GM23338 (cell line): ENCODE results near the gene NPHP4. TPM values are rescaled to one million over a fixed set of nuclear protein-coding genes. Genes with fewer than 3 reads are reported as not detected.

Experiments
- ATAC-seq: fragments of 200-7000 bp; cut with Tn5 transposase; 3 replicates; pipeline ENCODE4 v1.9.1; 2020
- DNase-seq: peaks from one replicate; pipeline ENCODE4 v3.0.0-alpha.2; 2015; ENCODE audit warnings: low spot score
- H2AFZ ChIP-seq: fragments of 200-600 bp; sonication (generic); 2 replicates; pipeline ENCODE4 v1.8.0; 2016; ENCODE audit warnings: antibody characterized with exemption, mild to moderate bottlenecking, moderate library complexity
- H3F3A ChIP-seq: fragments of 200-600 bp; sonication (generic); replicated peaks from 2 replicates; pipeline ENCODE4 v1.8.0; 2017; ENCODE audit warnings: antibody characterized with exemption, mixed run types, low read depth
- H3K27ac ChIP-seq: fragments of 200-600 bp; sonication (generic); 2 replicates; pipeline ENCODE4 v1.6.1; 2016; ENCODE audit warnings: low read depth
- H3K27me3 ChIP-seq: fragments of 200-600 bp; sonication (generic); 2 replicates; pipeline ENCODE4 v1.8.0; 2016; ENCODE audit warnings: mild to moderate bottlenecking, mixed run types, moderate library complexity; ENCODE audit not compliant: insufficient read depth
- H3K36me3 ChIP-seq: fragments of 200-600 bp; sonication (generic); 2 replicates; pipeline ENCODE4 v1.8.0; 2016; ENCODE audit warnings: mild to moderate bottlenecking; ENCODE audit not compliant: insufficient read depth
- H3K4me1 ChIP-seq: fragments of 200-600 bp; sonication (generic); 2 replicates; pipeline ENCODE4 v1.8.0; 2016; ENCODE audit warnings: mild to moderate bottlenecking, moderate library complexity; ENCODE audit not compliant: insufficient read depth
- H3K4me2 ChIP-seq: fragments of 200-600 bp; sonication (generic); 2 replicates; pipeline ENCODE4 v1.7.1; 2017; ENCODE audit warnings: mixed run types
- H3K4me3 ChIP-seq: fragments of 200-600 bp; sonication (generic); 2 replicates; pipeline ENCODE4 v1.6.1; 2016; ENCODE audit warnings: mixed run types
- H3K79me2 ChIP-seq: fragments of 200-600 bp; sonication (generic); replicated peaks from 2 replicates; pipeline ENCODE4 v1.8.0; 2017; ENCODE audit warnings: mild to moderate bottlenecking; ENCODE audit not compliant: insufficient read depth
- H3K9me2 ChIP-seq: fragments of 200-600 bp; sonication (generic); 2 replicates; pipeline ENCODE4 v1.8.0; 2017; ENCODE audit not compliant: insufficient read depth
- H4K20me1 ChIP-seq: fragments of 200-600 bp; sonication (generic); replicated peaks from 2 replicates; pipeline ENCODE4 v1.8.0; 2017; ENCODE audit warnings: mild to moderate bottlenecking; ENCODE audit not compliant: insufficient read depth
- H3K27ac Mint-ChIP-seq: 2 replicates; pipeline ENCODE4 v1.8.0; 2020; ENCODE audit warnings: inconsistent platforms, mild to moderate bottlenecking, moderate library complexity, mixed read lengths
- H3K27me3 Mint-ChIP-seq: 3 replicates; pipeline ENCODE4 v1.8.0; 2022; ENCODE audit warnings: low read depth, mild to moderate bottlenecking, moderate library complexity, mixed read lengths, inconsistent platforms; ENCODE audit not compliant: insufficient read depth, poor library complexity
- H3K36me3 Mint-ChIP-seq: 3 replicates; pipeline ENCODE4 v1.8.0; 2021; ENCODE audit warnings: low read depth, mild to moderate bottlenecking, inconsistent platforms, moderate library complexity, mixed read lengths
- H3K4me1 Mint-ChIP-seq: 3 replicates; pipeline ENCODE4 v1.8.0; 2020; ENCODE audit warnings: mild to moderate bottlenecking, inconsistent platforms, mixed read lengths
- H3K4me3 Mint-ChIP-seq: 3 replicates; pipeline ENCODE4 v1.8.0; 2021; ENCODE audit warnings: moderate library complexity, mild to moderate bottlenecking, inconsistent platforms, mixed read lengths
- H3K9me3 Mint-ChIP-seq: 3 replicates; pipeline ENCODE4 v1.8.0; 2020; ENCODE audit warnings: moderate library complexity, mild to moderate bottlenecking, inconsistent platforms, mixed read lengths
- EZH2 ChIP-seq: fragments of 200-600 bp; sonication (generic); IDR thresholded peaks from one replicate; pipeline ENCODE4 v1.8.0; 2017; ENCODE audit warnings: antibody characterized with exemption, mild to moderate bottlenecking, low read depth; ENCODE audit not compliant: unreplicated experiment
- JUNB ChIP-seq: IDR thresholded peaks from one replicate; pipeline ENCODE4 v1.6.1; 2016; ENCODE audit warnings: antibody characterized with exemption; ENCODE audit not compliant: unreplicated experiment
- POLR2AphosphoS5 ChIP-seq: IDR thresholded peaks from 2 replicates; pipeline ENCODE4 v1.6.1; 2016; ENCODE audit warnings: antibody characterized with exemption, low read depth
- REST ChIP-seq: IDR thresholded peaks from one replicate; pipeline ENCODE4 v1.6.1; 2018; ENCODE audit warnings: antibody characterized with exemption; ENCODE audit not compliant: unreplicated experiment
- ZNF114 ChIP-seq: fragments of 250-450 bp; sonication (Bioruptor Pico); IDR thresholded peaks from 2 replicates; pipeline ENCODE4 v1.5.0; 2020; ENCODE audit warnings: mild to moderate bottlenecking, moderate library complexity
- ZNF331 ChIP-seq: fragments of 250-450 bp; sonication (Bioruptor Pico); IDR thresholded peaks from 2 replicates; pipeline ENCODE4 v1.5.0; 2020; ENCODE audit warnings: low read depth, mild to moderate bottlenecking, moderate library complexity
- ZNF462 ChIP-seq: fragments of 250-450 bp; sonication (Bioruptor Pico); IDR thresholded peaks from 2 replicates; pipeline ENCODE4 v1.5.0; 2020; ENCODE audit warnings: mild to moderate bottlenecking, moderate library complexity
- polyA plus RNA-seq: library from polyadenylated mRNA; unstranded; fragments of >200 nt; fragmentation: Nextera tagmentation; extraction: Ambion mirVana; gene quantifications from 2 replicates; pipeline ENCODE4 v1.2.1, GENCODE V29; 2016
- total RNA-seq: library from RNA; depleted of rRNA; stranded (reverse); fragments of >200 nt; shearing (Covaris generic); gene quantifications from 2 replicates; pipeline ENCODE4 v1.2.3, GENCODE V29; 2014
- TF ChIP-seq, protein P1 (sequence below), 2 experiments: fragments of 200-600 bp in 1 of 2; sonication (generic) in 1 of 2; conservative IDR thresholded peaks; 2 replicates each; pipeline versions ENCODE4 v1.5.1 to v1.6.1; 2016 to 2017; ENCODE audit warnings: antibody characterized with exemption in 2 of 2, low read depth in 2 of 2, mild to moderate bottlenecking in 2 of 2, moderate library complexity in 1 of 2
- TF ChIP-seq, protein P2 (sequence below): IDR thresholded peaks from 2 replicates; pipeline ENCODE4 v1.6.1; 2016; ENCODE audit warnings: antibody characterized with exemption

Gene NPHP4
- total and polyA plus RNA-seq, 2 experiments from 2014 or later: 2.5 to 12.4 TPM

- TF ChIP-seq, protein P1, sequence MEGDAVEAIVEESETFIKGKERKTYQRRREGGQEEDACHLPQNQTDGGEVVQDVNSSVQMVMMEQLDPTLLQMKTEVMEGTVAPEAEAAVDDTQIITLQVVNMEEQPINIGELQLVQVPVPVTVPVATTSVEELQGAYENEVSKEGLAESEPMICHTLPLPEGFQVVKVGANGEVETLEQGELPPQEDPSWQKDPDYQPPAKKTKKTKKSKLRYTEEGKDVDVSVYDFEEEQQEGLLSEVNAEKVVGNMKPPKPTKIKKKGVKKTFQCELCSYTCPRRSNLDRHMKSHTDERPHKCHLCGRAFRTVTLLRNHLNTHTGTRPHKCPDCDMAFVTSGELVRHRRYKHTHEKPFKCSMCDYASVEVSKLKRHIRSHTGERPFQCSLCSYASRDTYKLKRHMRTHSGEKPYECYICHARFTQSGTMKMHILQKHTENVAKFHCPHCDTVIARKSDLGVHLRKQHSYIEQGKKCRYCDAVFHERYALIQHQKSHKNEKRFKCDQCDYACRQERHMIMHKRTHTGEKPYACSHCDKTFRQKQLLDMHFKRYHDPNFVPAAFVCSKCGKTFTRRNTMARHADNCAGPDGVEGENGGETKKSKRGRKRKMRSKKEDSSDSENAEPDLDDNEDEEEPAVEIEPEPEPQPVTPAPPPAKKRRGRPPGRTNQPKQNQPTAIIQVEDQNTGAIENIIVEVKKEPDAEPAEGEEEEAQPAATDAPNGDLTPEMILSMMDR (conservative IDR thresholded peaks at IDR 0.05; ENCODE audit: low read depth in 2 of 2): no peak
- TF ChIP-seq POLR2AphosphoS5 (no peak), ZNF114 (CRISPR knock-in tag) (no peak)
These were observed 86.1 kb downstream of the NPHP4 start (continued) for GRCh38 chr1:5906116-5906515.

DNA sequence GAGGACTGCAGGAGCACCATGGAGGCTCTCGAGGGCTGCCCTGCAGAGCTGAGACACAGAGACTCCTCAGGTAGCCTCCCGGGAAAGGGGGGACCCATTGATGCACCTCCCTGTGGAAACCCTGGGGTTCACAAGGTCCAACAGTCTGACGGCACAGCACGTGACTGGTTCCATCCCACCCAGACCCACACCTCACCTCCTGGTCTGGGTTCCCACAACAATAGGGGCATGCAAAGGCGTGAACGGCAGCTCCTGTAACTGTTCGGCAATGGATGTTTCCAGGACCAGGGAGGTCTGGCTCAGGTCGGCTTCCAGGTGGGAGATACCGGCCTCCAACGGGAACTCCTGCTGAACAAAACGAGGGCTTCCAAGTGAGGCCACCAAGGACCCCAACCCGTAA lies 86.8 kb downstream of the NPHP4 start:
- no peak overlapping the region for H3K27ac ChIP-seq
- ATAC-seq (no peak), DNase-seq (no peak)
- peaks cover 10% of the 10 kb centered on the region for H3K27me3 Mint-ChIP-seq
- no peaks in the 10 kb centered on the region for H3F3A ChIP-seq
- no peak overlapping the region for H2AFZ ChIP-seq
- TF ChIP-seq EZH2: no peak
- no peak for TF ChIP-seq JUNB
- TF ChIP-seq ZNF462: no peak
- TF ChIP-seq, protein P2, sequence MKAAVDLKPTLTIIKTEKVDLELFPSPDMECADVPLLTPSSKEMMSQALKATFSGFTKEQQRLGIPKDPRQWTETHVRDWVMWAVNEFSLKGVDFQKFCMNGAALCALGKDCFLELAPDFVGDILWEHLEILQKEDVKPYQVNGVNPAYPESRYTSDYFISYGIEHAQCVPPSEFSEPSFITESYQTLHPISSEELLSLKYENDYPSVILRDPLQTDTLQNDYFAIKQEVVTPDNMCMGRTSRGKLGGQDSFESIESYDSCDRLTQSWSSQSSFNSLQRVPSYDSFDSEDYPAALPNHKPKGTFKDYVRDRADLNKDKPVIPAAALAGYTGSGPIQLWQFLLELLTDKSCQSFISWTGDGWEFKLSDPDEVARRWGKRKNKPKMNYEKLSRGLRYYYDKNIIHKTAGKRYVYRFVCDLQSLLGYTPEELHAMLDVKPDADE: no peak
- TF ChIP-seq POLR2AphosphoS5: no peak
- no peak for TF ChIP-seq ZNF114 (CRISPR knock-in tag)
- TF ChIP-seq, protein P1 (conservative IDR thresholded peaks at IDR 0.05; ENCODE audit: low read depth in 2 of 2): no peak
- TF ChIP-seq REST: no peak
- no peak for TF ChIP-seq ZNF331 (CRISPR knock-in tag)
- H3K4me2 ChIP-seq: no peak overlapping the region
- H3K36me3 ChIP-seq: no peaks in the 10 kb centered on the region
- no peaks in the 10 kb centered on the region for H3K27me3 ChIP-seq
- peaks cover 10% of the 10 kb centered on the region for H3K4me1 ChIP-seq
- no peaks in the 10 kb centered on the region for H3K9me3 Mint-ChIP-seq
- H3K79me2 ChIP-seq: no peaks in the 10 kb centered on the region
- peaks cover 9% of the 10 kb centered on the region for H3K36me3 Mint-ChIP-seq
- no peak overlapping the region for H3K4me3 Mint-ChIP-seq
- H3K4me3 ChIP-seq: no peak overlapping the region
- peaks cover 14% of the 10 kb centered on the region for H3K4me1 Mint-ChIP-seq
- no peaks in the 10 kb centered on the region; the same call in 1 of the 2 replicates for H3K9me2 ChIP-seq
- no peak overlapping the region for H3K27ac Mint-ChIP-seq
- no peaks in the 10 kb centered on the region for H4K20me1 ChIP-seq
